ENCODE data around the gene EPHX1. TPM values are rescaled to one million over a fixed set of nuclear protein-coding genes. Genes with fewer than 3 reads are reported as not detected.

EPHX1 gene
- total and polyA plus RNA-seq, 4 donors: 93.8 to 1,448 (median 204) TPM

DNA sequence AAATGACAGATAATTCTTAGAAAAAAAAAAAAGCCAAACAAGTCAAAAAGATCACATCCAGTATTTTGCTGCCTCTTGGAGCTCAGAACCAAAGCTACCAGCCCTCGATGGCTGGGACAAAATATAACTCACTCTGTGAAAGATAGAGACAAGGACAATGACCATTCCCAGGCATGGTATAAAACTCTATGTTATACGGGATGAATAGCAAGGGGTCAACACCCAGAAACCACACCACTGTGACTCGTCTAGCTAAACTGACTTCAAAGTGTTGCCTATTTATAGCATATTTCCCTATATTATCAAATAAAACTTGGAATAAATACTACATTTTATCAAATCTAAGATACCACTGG lies 62.1 kb downstream of the EPHX1 start:
- TF ChIP-seq RXRA (IDR thresholded peaks at IDR 0.05) (no peak), FOXA2 (IDR thresholded peaks at IDR 0.05) (no peak), NR2F2 (IDR thresholded peaks at IDR 0.05) (no peak), SP1 (IDR thresholded peaks at IDR 0.05) (no peak), RAD21 (IDR thresholded peaks at IDR 0.05) (no peak), FOXA1 (IDR thresholded peaks at IDR 0.05) (no peak), EGR1 (IDR thresholded peaks at IDR 0.05; ENCODE audit: low read depth in 2 of 2) (no peak)
- Histone ChIP-seq H3K4me1 (ENCODE audit: control insufficient read depth in 4 of 4, insufficient read depth in 4 of 4, low read length in 3 of 4) (peaks cover 0 to 3% (median under 1%) of the 10 kb centered on the region in 4 donors), H3K27me3 (ENCODE audit: control insufficient read depth in 4 of 4, insufficient read depth in 4 of 4, low read length in 3 of 4) (no peaks in the 10 kb centered on the region), H3K9me3 (ENCODE audit: control insufficient read depth in 4 of 4, low read length in 3 of 4) (no peaks in the 10 kb centered on the region), H3K9ac (ENCODE audit: low read depth in 1 of 2, low read length in 2 of 2) (no peak overlapping the region), H3K36me3 (ENCODE audit: control insufficient read depth in 4 of 4, insufficient read depth in 3 of 4, low read depth in 1 of 4, low read length in 3 of 4) (peaks cover 7 to 67% (median 46%) of the 10 kb centered on the region in 4 donors), H3K4me3 (ENCODE audit: low read depth in 1 of 3, low read length in 3 of 3) (no peak overlapping the region), H3K27ac (ENCODE audit: low read depth in 1 of 2, low read length in 2 of 2) (no peak overlapping the region)
- no peak for DNase-seq (ENCODE audit: low spot score)
- WGBS: 81% methylated on average over 3 of the region's 3 CpGs

DNA sequence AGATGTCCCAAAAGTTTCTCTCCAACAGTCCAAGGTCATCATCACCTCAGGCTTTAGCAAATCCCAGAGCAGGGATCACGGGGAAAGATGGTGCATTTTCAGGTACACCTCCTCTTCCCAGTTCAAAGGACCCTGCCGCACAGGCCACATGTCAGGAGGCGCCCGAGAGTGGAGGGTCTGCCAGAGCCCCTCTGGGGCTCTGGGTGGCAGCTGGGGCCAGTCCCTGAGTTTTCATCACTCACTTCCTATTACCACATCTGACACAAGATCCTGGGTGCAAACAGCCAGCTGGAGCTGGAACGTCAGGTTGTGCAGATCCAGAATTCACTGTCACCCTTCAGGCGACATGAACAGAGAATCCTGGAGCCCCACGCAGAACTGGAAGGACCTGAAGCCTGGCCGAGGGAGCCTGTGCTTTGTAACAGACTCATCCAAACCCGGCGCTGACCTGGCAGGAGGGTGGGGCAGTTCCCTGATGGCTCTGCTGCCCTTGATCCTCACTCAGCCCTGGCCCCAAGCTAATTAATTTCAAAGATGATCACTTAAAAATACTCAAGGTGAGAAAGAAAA lies 63.4 kb downstream of the EPHX1 start:
- 91% methylated on average over 10 of the region's 10 CpGs for WGBS
- H3K9ac ChIP-seq (ENCODE audit: low read depth in 1 of 2, low read length in 2 of 2): no peak overlapping the region
- TF ChIP-seq HNF4G (IDR thresholded peaks at IDR 0.05) (no peak), SP1 (IDR thresholded peaks at IDR 0.05) (no peak)
- TF ChIP-seq, protein P1, sequence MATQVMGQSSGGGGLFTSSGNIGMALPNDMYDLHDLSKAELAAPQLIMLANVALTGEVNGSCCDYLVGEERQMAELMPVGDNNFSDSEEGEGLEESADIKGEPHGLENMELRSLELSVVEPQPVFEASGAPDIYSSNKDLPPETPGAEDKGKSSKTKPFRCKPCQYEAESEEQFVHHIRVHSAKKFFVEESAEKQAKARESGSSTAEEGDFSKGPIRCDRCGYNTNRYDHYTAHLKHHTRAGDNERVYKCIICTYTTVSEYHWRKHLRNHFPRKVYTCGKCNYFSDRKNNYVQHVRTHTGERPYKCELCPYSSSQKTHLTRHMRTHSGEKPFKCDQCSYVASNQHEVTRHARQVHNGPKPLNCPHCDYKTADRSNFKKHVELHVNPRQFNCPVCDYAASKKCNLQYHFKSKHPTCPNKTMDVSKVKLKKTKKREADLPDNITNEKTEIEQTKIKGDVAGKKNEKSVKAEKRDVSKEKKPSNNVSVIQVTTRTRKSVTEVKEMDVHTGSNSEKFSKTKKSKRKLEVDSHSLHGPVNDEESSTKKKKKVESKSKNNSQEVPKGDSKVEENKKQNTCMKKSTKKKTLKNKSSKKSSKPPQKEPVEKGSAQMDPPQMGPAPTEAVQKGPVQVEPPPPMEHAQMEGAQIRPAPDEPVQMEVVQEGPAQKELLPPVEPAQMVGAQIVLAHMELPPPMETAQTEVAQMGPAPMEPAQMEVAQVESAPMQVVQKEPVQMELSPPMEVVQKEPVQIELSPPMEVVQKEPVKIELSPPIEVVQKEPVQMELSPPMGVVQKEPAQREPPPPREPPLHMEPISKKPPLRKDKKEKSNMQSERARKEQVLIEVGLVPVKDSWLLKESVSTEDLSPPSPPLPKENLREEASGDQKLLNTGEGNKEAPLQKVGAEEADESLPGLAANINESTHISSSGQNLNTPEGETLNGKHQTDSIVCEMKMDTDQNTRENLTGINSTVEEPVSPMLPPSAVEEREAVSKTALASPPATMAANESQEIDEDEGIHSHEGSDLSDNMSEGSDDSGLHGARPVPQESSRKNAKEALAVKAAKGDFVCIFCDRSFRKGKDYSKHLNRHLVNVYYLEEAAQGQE (IDR thresholded peaks at IDR 0.05): no peak
- H3K27me3 ChIP-seq (ENCODE audit: control insufficient read depth in 4 of 4, insufficient read depth in 4 of 4, low read length in 3 of 4): no peaks in the 10 kb centered on the region
- H3K9me3 ChIP-seq (ENCODE audit: control insufficient read depth in 4 of 4, low read length in 3 of 4): no peaks in the 10 kb centered on the region
- peaks cover 4 to 55% (median 36%) of the 10 kb centered on the region in 4 donors for H3K36me3 ChIP-seq (ENCODE audit: control insufficient read depth in 4 of 4, insufficient read depth in 3 of 4, low read depth in 1 of 4, low read length in 3 of 4)
- peaks cover 4 to 16% (median 13%) of the 10 kb centered on the region in 4 donors for H3K4me1 ChIP-seq (ENCODE audit: control insufficient read depth in 4 of 4, insufficient read depth in 4 of 4, low read length in 3 of 4)
- H3K27ac ChIP-seq (ENCODE audit: low read depth in 1 of 2, low read length in 2 of 2): no peak overlapping the region
- no peak for DNase-seq (ENCODE audit: low spot score)
- no peak overlapping the region for H3K4me3 ChIP-seq (ENCODE audit: low read depth in 1 of 3, low read length in 3 of 3)

DNA sequence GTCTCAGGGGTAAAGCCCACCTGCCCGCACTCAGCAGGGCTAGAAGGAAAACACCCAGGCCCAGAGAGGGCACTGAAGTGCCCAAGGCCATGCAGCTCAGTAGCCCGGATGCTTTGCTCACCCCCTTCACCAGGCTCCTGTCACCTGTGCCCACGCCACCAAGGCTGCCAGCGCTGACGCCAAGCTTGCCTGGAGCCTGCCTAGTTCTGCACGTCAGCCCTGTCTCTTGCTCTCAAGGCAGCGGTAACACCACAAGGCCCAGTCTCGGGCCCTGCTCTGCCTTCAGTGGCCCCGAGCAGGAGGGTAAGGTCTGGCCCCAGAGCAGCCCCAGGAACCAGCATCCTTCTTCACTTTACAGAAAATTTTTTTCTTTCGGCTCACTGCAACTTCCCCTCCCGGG lies 64.5 kb downstream of the EPHX1 start:
- 95% methylated on average over 11 of the region's 11 CpGs for WGBS
- TF ChIP-seq HNF4A (conservative IDR thresholded peaks at IDR 0.05): no peak
- TF ChIP-seq RXRA (IDR thresholded peaks at IDR 0.05): no peak
- DNase-seq (ENCODE audit: low spot score): no peak
- Histone ChIP-seq H3K27ac (ENCODE audit: low read depth in 1 of 2, low read length in 2 of 2) (no peak overlapping the region), H3K4me1 (ENCODE audit: control insufficient read depth in 4 of 4, insufficient read depth in 4 of 4, low read length in 3 of 4) (peaks cover 10 to 27% (median 23%) of the 10 kb centered on the region in 4 donors), H3K4me3 (ENCODE audit: low read depth in 1 of 3, low read length in 3 of 3) (no peak overlapping the region), H3K36me3 (ENCODE audit: control insufficient read depth in 4 of 4, insufficient read depth in 3 of 4, low read depth in 1 of 4, low read length in 3 of 4) (peaks cover 2 to 46% (median 27%) of the 10 kb centered on the region in 4 donors), H3K27me3 (ENCODE audit: control insufficient read depth in 4 of 4, insufficient read depth in 4 of 4, low read length in 3 of 4) (no peaks in the 10 kb centered on the region), H3K9ac (ENCODE audit: low read depth in 1 of 2, low read length in 2 of 2) (no peak overlapping the region), H3K9me3 (ENCODE audit: control insufficient read depth in 4 of 4, low read length in 3 of 4) (no peaks in the 10 kb centered on the region)

Data from liver (tissue), 9 donors.